Nephron progenitor cell (in vitro differentiated cells): Measurements from ENCODE around the gene EXOC7.
"Not testable (repeated sequence)": the region's sequence is repeated elsewhere in the genome, so short reads cannot be mapped to it uniquely, and the experiment has no call there.

Source experiments
- DNase-seq: peaks from one replicate; pipeline ENCODE4 v3.0.0; 2021
- H3K27ac Mint-ChIP-seq: 2 replicates; pipeline ENCODE4 v1.8.0; 2021; ENCODE audit warnings: mild to moderate bottlenecking, moderate library complexity, mixed read lengths
- H3K27me3 Mint-ChIP-seq: 2 replicates; pipeline ENCODE4 v1.8.0; 2021; ENCODE audit warnings: mild to moderate bottlenecking, low read depth, mixed read lengths; ENCODE audit not compliant: poor library complexity
- H3K36me3 Mint-ChIP-seq: 2 replicates; pipeline ENCODE4 v1.8.0; 2021; ENCODE audit warnings: low read depth, mixed read lengths
- H3K4me1 Mint-ChIP-seq: 2 replicates; pipeline ENCODE4 v1.8.0; 2021; ENCODE audit warnings: mixed read lengths
- H3K4me3 Mint-ChIP-seq: 2 replicates; pipeline ENCODE4 v1.8.0; 2021; ENCODE audit warnings: mild to moderate bottlenecking, moderate library complexity, mixed read lengths
- H3K9me3 Mint-ChIP-seq: 2 replicates; pipeline ENCODE4 v1.8.0; 2021; ENCODE audit warnings: mild to moderate bottlenecking, moderate library complexity, mixed read lengths
- TF ChIP-seq, protein P1 (sequence below): fragments of 200-600 bp; sonication (generic); IDR thresholded peaks from 2 replicates; pipeline ENCODE4 v1.5.0; 2021; ENCODE audit warnings: antibody characterized with exemption

Gene EXOC7

DNA sequence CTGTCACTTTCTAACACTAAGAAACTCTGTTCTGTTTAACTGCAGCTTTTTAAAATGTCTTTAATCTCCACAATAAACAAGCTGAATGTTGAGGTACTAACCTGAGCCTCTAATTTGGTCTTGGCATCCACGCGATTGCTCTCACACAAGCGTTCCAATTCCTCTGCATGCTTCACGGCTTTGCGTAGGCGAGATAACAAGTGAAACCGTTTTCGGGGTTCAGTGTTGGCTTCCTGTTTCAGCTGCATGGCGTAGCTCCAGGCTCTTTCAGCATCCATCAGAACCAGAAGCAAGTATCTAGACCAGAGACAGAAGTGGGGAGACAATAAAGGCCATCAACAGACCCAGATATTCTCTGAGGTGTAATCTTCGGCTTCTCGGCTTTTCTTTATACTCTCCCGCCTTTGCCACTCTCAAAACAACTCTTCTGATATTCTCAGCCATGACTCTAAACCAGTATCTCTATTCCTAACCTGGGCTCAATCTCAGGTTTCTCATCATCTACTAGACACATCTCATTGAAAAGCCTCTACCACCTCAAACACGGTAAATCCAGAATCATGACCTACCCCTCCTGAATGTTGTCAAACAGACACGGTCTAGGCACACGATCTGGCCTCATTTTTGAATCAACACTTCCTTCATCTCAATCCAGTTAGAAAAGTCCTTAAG lies 39.6 kb downstream of the EXOC7 start:
- Mint-ChIP-seq H3K36me3 (peaks cover 74% of the 10 kb centered on the region), H3K4me3 (no peak overlapping the region), H3K4me1 (no peaks in the 10 kb centered on the region), H3K27ac (no peak overlapping the region), H3K27me3 (no peaks in the 10 kb centered on the region), H3K9me3 (no peaks in the 10 kb centered on the region)
- TF ChIP-seq, protein P1, sequence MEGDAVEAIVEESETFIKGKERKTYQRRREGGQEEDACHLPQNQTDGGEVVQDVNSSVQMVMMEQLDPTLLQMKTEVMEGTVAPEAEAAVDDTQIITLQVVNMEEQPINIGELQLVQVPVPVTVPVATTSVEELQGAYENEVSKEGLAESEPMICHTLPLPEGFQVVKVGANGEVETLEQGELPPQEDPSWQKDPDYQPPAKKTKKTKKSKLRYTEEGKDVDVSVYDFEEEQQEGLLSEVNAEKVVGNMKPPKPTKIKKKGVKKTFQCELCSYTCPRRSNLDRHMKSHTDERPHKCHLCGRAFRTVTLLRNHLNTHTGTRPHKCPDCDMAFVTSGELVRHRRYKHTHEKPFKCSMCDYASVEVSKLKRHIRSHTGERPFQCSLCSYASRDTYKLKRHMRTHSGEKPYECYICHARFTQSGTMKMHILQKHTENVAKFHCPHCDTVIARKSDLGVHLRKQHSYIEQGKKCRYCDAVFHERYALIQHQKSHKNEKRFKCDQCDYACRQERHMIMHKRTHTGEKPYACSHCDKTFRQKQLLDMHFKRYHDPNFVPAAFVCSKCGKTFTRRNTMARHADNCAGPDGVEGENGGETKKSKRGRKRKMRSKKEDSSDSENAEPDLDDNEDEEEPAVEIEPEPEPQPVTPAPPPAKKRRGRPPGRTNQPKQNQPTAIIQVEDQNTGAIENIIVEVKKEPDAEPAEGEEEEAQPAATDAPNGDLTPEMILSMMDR: no peak
- DNase-seq: no peak

DNA sequence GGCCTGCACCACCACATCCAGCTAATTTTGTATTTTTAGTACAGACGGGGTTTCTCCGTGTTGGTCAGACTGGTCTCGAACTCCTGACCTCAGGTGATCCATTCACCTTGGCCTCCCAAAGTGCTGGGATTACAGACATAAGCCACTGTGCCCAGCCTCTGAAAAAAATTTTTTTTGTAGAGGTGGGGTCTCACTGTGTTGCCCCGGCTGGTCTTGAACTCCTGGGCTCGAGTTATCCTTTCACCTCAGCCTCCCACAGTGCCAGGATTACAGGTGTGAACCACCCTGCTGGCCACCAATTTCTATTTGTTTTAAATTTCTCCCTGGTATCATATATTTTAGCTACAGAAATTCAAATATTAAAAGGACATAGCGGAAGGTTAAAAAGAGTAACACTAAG lies 45.3 kb downstream of the EXOC7 start:
- not testable (repeated sequence) for H3K27me3 Mint-ChIP-seq, DNase-seq, H3K4me1 Mint-ChIP-seq, H3K9me3 Mint-ChIP-seq, H3K27ac Mint-ChIP-seq, H3K4me3 Mint-ChIP-seq
- peaks cover 69% of the 10 kb centered on the region for H3K36me3 Mint-ChIP-seq

DNA sequence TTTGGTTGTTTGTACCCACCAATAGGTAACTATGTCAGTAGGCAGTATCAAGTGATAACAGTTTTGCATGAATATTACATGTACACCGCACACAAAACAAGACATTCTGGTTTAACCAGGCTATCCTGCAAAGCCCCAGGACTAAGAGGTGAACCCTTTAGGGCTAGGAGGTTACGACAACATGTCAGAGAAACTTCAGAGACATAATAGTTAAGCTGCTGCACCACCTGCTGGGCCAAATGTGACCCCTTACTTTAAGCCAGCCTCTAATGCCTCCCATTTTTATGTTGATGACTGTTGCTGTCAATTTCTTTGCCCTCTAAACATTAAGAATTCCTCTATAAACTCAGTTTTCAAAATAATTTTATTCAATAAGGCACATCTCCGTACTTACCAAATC lies 46.7 kb downstream of the EXOC7 start:
- Mint-ChIP-seq H3K9me3 (no peaks in the 10 kb centered on the region), H3K36me3 (peaks cover 64% of the 10 kb centered on the region), H3K4me1 (peaks cover 10% of the 10 kb centered on the region), H3K27me3 (no peaks in the 10 kb centered on the region), H3K4me3 (no peak overlapping the region), H3K27ac (no peak overlapping the region)
- TF ChIP-seq, protein P1: no peak
- DNase-seq: no peak

DNA sequence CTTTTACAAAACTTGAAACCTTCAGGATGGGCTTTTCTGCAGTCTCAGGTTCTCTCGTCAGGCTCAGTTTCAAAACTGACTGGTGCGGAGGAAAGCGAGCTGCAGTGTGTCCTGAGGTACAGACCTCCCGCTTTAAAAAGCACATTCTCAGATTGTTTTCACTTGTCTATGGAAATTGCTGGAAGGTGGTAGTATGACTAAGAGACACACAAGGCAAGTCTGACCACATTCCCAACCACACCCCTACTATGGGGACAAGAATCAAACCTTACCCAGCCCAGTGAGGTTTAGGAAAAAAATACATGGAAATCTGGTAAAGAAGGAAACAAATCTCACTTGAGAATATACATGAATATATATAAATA lies 49.5 kb downstream of the EXOC7 start:
- Mint-ChIP-seq H3K27me3 (no peaks in the 10 kb centered on the region), H3K36me3 (peaks cover 70% of the 10 kb centered on the region), H3K4me1 (peaks cover 16% of the 10 kb centered on the region), H3K4me3 (no peak overlapping the region), H3K9me3 (no peaks in the 10 kb centered on the region), H3K27ac (peak overlapping the region; percentile 86)
- TF ChIP-seq, protein P1: no peak
- DNase-seq: no peak

DNA sequence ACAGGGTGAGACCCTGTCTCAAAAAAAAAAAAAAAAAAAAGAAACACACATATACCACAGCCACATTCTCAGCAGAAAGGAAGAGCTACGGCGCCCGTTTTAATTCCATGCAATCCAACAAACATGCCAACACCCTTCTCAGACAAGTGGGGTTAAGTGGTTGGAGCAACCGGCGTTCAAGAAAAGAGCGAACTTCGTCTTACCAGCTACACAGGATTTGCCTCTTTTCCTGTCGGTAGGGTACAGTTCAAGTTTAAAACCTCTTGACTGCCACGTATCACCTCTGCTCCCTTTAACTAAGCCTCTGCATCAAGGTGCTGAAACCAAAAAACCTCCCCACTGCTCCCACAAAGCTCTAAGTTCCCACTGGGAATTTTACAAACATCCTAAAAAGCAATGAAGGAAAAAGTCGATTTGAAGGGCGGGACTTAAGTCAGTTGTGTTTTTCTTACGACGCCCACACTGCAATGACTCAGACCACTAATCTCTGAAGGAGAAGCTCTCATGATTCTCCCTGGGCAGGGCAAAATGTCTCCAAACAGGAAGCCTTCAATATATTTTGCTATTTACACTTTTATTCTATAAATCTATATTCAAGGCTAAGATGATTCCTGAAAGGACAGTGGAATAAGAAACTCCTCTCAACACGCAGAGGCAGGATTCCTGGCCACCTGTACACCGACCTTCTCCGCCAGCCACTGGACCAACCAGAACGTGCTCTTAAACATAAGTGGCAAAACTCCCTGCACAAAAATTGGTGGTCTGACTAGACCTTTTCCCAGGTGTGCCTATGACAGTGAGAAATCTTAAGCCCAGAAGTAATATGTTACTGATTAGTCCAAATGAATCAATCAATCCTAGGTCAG lies 50.1 kb downstream of the EXOC7 start:
- Mint-ChIP-seq H3K27ac (peak overlapping the region; percentile 86), H3K9me3 (no peaks in the 10 kb centered on the region), H3K36me3 (peaks cover 70% of the 10 kb centered on the region), H3K4me3 (no peak overlapping the region), H3K4me1 (peaks cover 16% of the 10 kb centered on the region), H3K27me3 (no peaks in the 10 kb centered on the region)
- TF ChIP-seq, protein P1: no peak
- DNase-seq: no peak

DNA sequence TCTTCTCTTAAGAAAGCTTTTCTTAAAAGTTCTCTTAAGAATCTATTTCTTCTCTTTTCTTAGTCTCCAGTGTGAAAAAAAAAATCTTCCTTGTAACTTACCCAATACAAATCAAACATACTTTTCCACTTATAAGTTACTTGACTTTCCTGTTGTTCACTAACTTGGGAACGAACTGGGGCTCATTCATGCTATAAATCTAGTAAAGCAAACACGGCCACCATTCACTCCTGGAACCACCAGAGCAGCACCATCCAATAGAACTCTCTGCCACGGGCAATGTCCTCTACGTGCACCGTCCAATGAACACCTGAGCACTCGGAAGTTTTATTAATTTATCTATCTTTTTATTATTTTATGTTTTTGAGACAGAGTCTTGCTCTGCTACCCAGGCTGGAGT lies 52.0 kb downstream of the EXOC7 start:
- Mint-ChIP-seq H3K4me1 (peaks cover 16% of the 10 kb centered on the region), H3K4me3 (no peak overlapping the region), H3K36me3 (peaks cover 69% of the 10 kb centered on the region), H3K27ac (peak overlapping the region; percentile 11), H3K27me3 (no peaks in the 10 kb centered on the region), H3K9me3 (no peaks in the 10 kb centered on the region)
- DNase-seq: no peak
- TF ChIP-seq, protein P1: no peak
